Left renal pelvis (tissue), 4 donors: Measurements from ENCODE around the gene KIAA0040. TPM values are rescaled to one million over a fixed set of nuclear protein-coding genes. Genes with fewer than 3 reads are reported as not detected.

Experiments used
- DNase-seq, 4 donors: peaks; one replicate each; pipeline ENCODE4 v3.0.0-alpha.2; 2013; ENCODE audit warnings: low read depth in 4 of 4, low spot score in 3 of 4
- polyA plus RNA-seq, 4 donors: library from polyadenylated mRNA; unstranded; fragments of 120-200 nt; gene quantifications; one replicate each; pipeline ENCODE4 v1.2.1, GENCODE V29; 2013; ENCODE audit not compliant: insufficient read length in 4 of 4

The KIAA0040 gene
- 10 to 100 TPM in 3 of 4 donors, 1 to 10 TPM in 1; 6.4 to 16.4 (median 14.5) TPM for polyA plus RNA-seq

DNA sequence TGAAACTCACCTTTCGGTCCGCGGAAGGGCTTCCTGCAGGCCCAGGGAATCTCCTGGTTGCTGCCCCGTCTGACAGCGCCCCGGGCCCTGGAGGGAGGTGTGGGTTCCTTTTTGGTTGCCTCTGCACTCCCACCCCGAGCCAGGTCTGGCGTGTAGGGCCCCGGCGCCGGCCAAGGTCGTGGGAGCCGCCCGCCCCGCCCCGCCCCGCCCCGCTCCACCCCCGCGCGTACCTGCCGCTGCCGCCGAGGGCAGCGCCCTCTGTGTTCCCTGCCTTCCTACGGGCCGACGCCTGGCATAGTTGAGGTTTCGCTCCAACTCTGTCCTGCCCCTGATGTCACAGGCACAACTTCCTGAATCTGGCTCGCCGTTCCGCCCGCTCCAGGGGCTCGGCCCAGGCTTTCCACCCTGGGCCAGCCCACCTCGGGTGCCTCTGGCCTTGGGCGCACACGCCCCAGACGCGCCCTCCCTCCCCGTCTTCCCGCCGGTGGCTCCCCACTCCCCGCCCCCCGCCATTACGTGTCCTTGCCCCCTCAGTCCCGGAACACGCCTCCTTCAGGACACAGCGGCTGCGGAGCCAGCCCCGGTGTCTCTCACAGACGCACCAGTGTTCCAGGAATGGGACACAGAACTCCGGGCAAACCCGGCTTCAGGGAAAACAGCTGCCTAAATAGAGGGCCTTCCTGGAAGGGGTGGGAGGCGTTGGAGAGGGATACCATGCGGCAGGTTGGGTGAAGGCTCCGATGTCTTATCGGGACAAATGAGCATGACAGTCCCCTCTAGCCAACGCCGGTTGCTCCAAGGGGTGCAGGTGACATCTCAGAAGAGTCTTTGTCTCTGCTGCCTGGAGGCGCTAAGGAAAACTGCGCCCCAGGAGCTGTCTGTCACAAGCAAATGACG is at the start of gene KIAA0040:
Gene KIAA0040 (minus strand): TSS at position 147 of the 897 bp plus-strand sequence. CDS start 31,763 bp downstream, outside the sequence.
- peak in 2 of 4 donors; percentile 39 to 46 for DNase-seq

GRCh38 chr1:175237389-175237788 is 44.8 kb upstream of the KIAA0040 start:
- no peak for DNase-seq

- DNase-seq = no peak
Measured at GRCh38 chr1:175234639-175235038, 42.1 kb upstream of the KIAA0040 start.

- DNase-seq = no peak
Measured at GRCh38 chr1:175232335-175232734, 39.8 kb upstream of the KIAA0040 start.

- no peak for DNase-seq
Measured at GRCh38 chr1:175225805-175226129, 33.2 kb upstream of the KIAA0040 start.

DNA sequence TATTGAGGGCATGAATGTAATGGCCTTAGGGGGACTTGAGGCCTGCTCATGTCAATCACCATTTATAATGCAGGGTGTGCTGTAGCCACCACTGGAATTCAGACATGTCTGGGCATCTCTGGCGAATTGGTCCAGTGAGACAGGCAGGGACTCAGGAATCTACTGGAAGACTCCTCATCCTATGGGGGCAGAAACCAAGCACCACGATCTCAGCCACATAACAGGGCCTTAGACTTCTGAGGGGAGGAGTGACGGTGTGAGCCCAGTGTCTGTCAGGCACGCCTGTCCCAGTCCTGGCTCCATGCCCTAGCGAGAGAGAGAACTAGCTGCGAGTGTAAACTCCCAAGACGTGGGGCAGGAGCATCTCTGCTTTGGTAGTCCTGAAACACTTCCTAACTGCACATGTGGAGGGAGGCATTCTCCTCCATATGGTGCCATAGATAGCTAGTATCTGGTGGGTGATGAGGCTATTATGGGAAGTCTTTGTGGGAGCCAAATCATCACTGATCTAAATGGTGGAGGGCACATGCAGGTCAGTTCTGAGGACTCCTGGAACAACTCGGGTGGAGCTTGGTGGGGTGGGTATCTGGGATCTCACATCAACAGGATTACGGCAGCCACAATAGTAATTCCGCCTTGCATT is 29.8 kb upstream of the KIAA0040 start:
- no peak for DNase-seq

GRCh38 chr1:175221557-175222175 is 29.1 kb upstream of the KIAA0040 start:
- peak in 1 of 4 donors; percentile 22 for DNase-seq

GRCh38 chr1:175220853-175221556 is 28.4 kb upstream of the KIAA0040 start:
- no peak for DNase-seq

DNA sequence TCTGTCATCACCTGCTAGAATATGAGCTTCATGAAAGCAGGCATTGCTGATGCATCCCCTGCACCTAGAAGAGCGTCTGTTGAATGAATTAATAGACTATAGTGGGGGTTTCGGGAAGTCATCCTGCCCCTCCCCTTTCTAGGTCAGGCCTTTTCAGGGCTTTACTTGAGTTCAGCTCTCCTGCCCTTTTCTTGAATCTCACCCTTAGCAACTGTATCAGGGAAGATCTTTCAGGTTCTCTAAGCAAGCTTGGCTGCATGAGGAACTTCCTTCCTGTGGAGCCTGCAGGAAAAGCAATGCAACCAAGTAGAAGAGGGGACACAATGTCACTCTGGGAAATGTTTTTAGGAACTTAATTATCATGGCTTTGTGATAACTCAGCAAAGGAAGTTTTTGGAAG is 27.2 kb upstream of the KIAA0040 start:
- DNase-seq = no peak

GRCh38 chr1:175218786-175219434 is 26.3 kb upstream of the KIAA0040 start:
- DNase-seq = no peak

- DNase-seq = no peak
Measured at GRCh38 chr1:175217721-175218531, 25.4 kb upstream of the KIAA0040 start.

DNA sequence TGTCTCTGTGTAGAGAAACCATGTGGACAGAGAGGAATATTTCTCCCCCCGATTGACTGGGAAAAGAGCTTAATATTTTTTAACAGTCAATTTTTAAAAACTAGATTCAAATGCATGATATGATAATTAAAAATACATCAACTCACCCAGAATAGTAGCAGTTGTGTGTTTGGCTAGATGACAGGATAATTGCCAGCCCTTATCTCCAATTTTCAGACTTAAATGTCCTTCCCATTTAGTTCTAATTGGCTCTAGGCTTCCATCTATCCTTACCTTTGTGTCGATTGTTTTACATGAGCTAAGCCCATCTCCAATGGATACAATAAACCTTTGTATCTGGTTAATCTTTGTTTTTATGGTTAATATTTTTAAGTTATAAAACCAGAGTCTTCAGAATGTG is 23.9 kb upstream of the KIAA0040 start:
- no peak for DNase-seq

DNA sequence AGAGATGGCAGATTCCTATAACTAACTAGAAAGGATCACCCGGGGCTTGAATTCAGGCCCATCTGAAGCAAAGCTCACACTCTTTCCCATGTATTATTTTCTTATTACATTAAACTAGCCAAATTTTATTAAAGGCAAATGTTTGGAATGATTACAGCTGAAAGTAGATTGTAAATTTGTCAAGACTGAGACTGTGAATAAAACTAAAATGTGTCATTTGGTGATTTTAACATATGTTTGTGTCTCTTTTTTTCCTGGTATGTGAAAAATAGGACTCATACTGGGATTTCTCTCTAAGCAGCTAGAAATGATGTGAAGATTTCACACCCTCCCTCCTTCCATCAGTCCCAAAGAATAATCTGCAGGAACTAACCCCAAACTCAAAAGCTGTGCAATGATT is 19.1 kb upstream of the KIAA0040 start:
- DNase-seq = no peak

GRCh38 chr1:175210744-175211143 is 18.2 kb upstream of the KIAA0040 start:
- DNase-seq = no peak

GRCh38 chr1:175209493-175209921 is 16.9 kb upstream of the KIAA0040 start:
- DNase-seq = no peak

DNA sequence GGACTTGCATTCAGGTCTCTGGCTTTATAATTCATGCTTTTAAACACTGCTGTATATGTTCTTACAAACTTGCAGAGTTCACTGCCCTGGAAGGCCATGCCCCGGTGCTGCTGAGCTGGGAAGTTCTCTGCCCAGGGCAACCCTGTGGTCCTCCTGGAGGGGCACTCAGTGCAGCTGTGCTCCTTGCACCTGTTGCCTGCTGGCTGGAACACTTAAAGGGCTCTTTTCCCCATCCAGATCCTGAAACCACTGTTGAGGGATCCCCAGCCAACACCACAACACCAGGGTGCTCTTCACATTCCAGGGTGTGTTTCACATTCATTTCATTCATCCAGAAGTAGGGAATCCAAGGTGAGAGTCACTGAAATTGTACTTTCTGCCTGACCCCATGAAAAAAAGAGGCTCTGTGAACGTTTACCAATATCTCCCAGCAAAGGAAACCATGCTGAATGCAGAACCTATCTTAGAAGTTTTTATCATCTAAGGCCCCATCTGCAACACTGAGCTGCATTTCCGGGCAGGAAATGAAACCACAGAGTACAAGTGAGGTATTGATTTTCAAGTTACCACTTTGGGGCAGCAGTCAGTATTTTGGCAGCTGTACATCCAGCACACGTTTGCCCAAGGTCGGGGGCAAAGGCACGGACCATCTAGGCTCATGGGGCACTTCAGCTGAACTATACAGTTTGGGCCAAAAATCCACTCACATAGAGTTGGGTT is 16.4 kb upstream of the KIAA0040 start:
- DNase-seq = no peak

DNA sequence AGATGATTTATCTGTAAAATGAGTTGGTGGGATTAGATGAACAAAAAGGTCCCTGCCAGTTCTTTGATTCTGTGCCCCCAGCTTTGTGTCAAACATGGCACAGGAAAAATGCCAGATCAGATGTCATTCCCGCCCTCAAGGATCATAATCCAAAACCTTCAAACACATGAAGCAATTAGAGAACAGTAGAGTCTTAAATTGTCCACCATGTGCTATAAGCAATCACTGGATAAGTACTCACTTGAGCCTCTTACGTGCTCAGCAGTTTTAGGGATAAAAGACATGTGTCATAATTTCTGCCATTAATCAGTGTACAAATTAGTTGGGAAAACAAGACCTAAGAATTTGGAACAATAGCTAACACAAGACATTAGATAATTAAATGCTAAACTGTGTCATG is 15.4 kb upstream of the KIAA0040 start:
- no peak for DNase-seq

DNA sequence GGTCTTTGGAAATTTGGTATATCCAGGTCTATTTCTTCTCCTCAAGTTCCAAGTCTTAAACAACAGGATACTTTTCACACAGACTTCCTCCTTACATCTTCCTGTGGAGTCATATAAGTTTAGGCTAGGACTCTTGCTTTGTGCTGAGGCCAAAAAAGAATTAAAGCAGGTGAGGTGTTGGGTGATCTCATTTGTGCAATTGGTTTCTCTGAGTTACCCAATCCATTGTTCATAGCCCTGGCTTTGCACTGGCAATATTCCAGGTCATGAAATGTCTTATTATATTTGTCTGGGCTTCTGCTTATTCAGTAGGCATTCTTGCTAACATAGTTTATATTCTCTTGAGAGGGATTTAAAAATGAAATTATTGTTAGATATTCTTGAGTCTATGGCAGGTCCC is 14.1 kb upstream of the KIAA0040 start:
- DNase-seq = no peak

DNA sequence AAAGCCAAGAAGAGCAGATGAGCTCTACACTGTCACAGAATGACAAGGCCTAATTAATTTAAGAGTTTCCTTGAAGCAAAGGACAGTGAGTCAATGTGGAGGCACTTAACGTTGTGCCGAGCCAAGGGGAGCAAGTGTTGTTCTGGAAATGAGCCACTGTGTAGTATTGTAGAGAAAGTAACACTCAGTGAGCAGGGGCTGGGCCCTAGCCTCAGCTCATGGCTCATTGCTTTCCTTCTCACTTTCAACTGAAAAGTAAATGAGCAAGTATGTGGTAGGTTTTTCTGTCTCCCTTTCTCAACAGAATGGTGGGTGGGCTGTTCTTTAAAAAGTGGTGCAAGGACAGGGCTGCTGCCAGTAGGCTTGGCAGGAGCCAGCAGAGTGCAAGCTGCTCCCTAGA is 11.8 kb upstream of the KIAA0040 start:
- DNase-seq = no peak
